Nephron (organoid): ENCODE data around the gene SEZ6L.

Source experiments
- H3K27ac Mint-ChIP-seq, 3 experiments: 2 replicates each; pipeline ENCODE4 v1.8.0; 2020; ENCODE audit warnings: mixed read lengths in 3 of 3, mild to moderate bottlenecking in 2 of 3, moderate library complexity in 1 of 3
- H3K27me3 Mint-ChIP-seq: 2 replicates; pipeline ENCODE4 v1.8.0; 2021; ENCODE audit warnings: low read depth, mild to moderate bottlenecking, moderate library complexity, mixed read lengths
- H3K36me3 Mint-ChIP-seq: 2 replicates; pipeline ENCODE4 v1.8.0; 2020; ENCODE audit warnings: low read depth, mixed read lengths
- H3K4me1 Mint-ChIP-seq: 2 replicates; pipeline ENCODE4 v1.8.0; 2020; ENCODE audit warnings: mixed read lengths
- H3K4me3 Mint-ChIP-seq, 3 experiments: 2 replicates each; pipeline ENCODE4 v1.8.0; 2020; ENCODE audit warnings: mild to moderate bottlenecking in 3 of 3, mixed read lengths in 3 of 3, moderate library complexity in 2 of 3
- H3K9me3 Mint-ChIP-seq: 2 replicates; pipeline ENCODE4 v1.8.0; 2020; ENCODE audit warnings: mixed read lengths
- CTCF ChIP-seq, 3 experiments: fragments of 200-600 bp; sonication (generic); IDR thresholded peaks; one replicate each; pipeline ENCODE4 v1.5.0; 2021; ENCODE audit warnings: antibody characterized with exemption in 3 of 3; ENCODE audit not compliant: unreplicated experiment in 3 of 3

The SEZ6L gene

GRCh38 chr22:26429458-26430286, 260.4 kb downstream of the SEZ6L start:
- Mint-ChIP-seq H3K4me3 (peak overlapping the region; percentile 76 to 81 (median 81)), H3K4me1 (peaks cover 19% of the 10 kb centered on the region), H3K36me3 (no peaks in the 10 kb centered on the region), H3K27ac (peak overlapping the region in 2 of 3 experiments; percentile 16 to 81), H3K27me3 (peaks cover 57% of the 10 kb centered on the region), H3K9me3 (peaks cover 3% of the 10 kb centered on the region)
- no peak for TF ChIP-seq CTCF (IDR thresholded peaks at IDR 0.05; ENCODE audit: unreplicated experiment in 3 of 3)

- Mint-ChIP-seq H3K9me3 (peaks cover 3% of the 10 kb centered on the region), H3K36me3 (no peaks in the 10 kb centered on the region), H3K27me3 (peaks cover 55% of the 10 kb centered on the region), H3K4me1 (peaks cover 24% of the 10 kb centered on the region), H3K27ac (peak overlapping the region; percentile 16 to 81 (median 62)), H3K4me3 (peak overlapping the region; percentile 76 to 81 (median 81))
- no peak for TF ChIP-seq CTCF (IDR thresholded peaks at IDR 0.05; ENCODE audit: unreplicated experiment in 3 of 3)
These were observed 261.3 kb downstream of the SEZ6L start for GRCh38 chr22:26430600-26430999.

GRCh38 chr22:26431261-26431995, 262.2 kb downstream of the SEZ6L start:
- TF ChIP-seq CTCF (IDR thresholded peaks at IDR 0.05; ENCODE audit: unreplicated experiment in 3 of 3), result no peak
- Mint-ChIP-seq H3K27ac (peak overlapping the region; percentile 16 to 81 (median 62)), H3K36me3 (no peaks in the 10 kb centered on the region), H3K4me1 (peaks cover 26% of the 10 kb centered on the region), H3K27me3 (peaks cover 51% of the 10 kb centered on the region), H3K9me3 (no peaks in the 10 kb centered on the region), H3K4me3 (peak overlapping the region; percentile 76 to 81 (median 81))

- Mint-ChIP-seq H3K4me1 (peaks cover 26% of the 10 kb centered on the region), H3K4me3 (no peak overlapping the region), H3K27me3 (peaks cover 44% of the 10 kb centered on the region), H3K27ac (no peak overlapping the region), H3K9me3 (no peaks in the 10 kb centered on the region), H3K36me3 (no peaks in the 10 kb centered on the region)
- no peak for TF ChIP-seq CTCF (IDR thresholded peaks at IDR 0.05; ENCODE audit: unreplicated experiment in 3 of 3)
These were observed 263.5 kb downstream of the SEZ6L start for GRCh38 chr22:26432619-26433311.
